Osteocyte (in vitro differentiated cells): ENCODE measurements around the gene NSUN5. TPM values are rescaled to one million over a fixed set of nuclear protein-coding genes. Genes with fewer than 3 reads are reported as not detected.
"Not testable (repeated sequence)": the region's sequence is repeated elsewhere in the genome, so short reads cannot be mapped to it uniquely, and the experiment has no call there.

ENCODE experiments used
- DNase-seq: peaks from one replicate; pipeline ENCODE4 v3.0.0; 2021; ENCODE audit warnings: mixed read lengths; ENCODE audit not compliant: unreplicated experiment; ENCODE audit errors: extremely low spot score
- H3K27ac Mint-ChIP-seq: one replicate; pipeline ENCODE4 v1.8.0; 2021; ENCODE audit warnings: mild to moderate bottlenecking, mixed read lengths; ENCODE audit not compliant: unreplicated experiment
- H3K27me3 Mint-ChIP-seq: one replicate; pipeline ENCODE4 v1.8.0; 2021; ENCODE audit warnings: mixed read lengths; ENCODE audit not compliant: unreplicated experiment
- H3K36me3 Mint-ChIP-seq: one replicate; pipeline ENCODE4 v1.8.0; 2021; ENCODE audit warnings: mixed read lengths; ENCODE audit not compliant: unreplicated experiment
- H3K4me1 Mint-ChIP-seq: one replicate; pipeline ENCODE4 v1.8.0; 2021; ENCODE audit warnings: mixed read lengths; ENCODE audit not compliant: unreplicated experiment
- H3K4me3 Mint-ChIP-seq: one replicate; pipeline ENCODE4 v1.8.0; 2021; ENCODE audit warnings: mild to moderate bottlenecking, moderate library complexity, mixed read lengths; ENCODE audit not compliant: unreplicated experiment
- H3K9me3 Mint-ChIP-seq: one replicate; pipeline ENCODE4 v1.8.0; 2021; ENCODE audit warnings: mixed read lengths; ENCODE audit not compliant: unreplicated experiment
- total RNA-seq: library from RNA; stranded (reverse); gene quantifications from 2 replicates; pipeline ENCODE4 v1.2.1, GENCODE V29; 2021
- TF ChIP-seq, protein P1 (sequence below): fragments of 200-600 bp; sonication (generic); IDR thresholded peaks from 2 replicates; pipeline ENCODE4 v1.5.0; 2021; ENCODE audit warnings: antibody characterized with exemption, mild to moderate bottlenecking, moderate library complexity

The NSUN5 gene
- total RNA-seq, 1 donor from 2014 or later: 22.6 TPM

GRCh38 chr7:73324081-73324845, 15.6 kb upstream of the NSUN5 start:
- H3K4me1 Mint-ChIP-seq, H3K27ac Mint-ChIP-seq, H3K9me3 Mint-ChIP-seq, H3K36me3 Mint-ChIP-seq, H3K4me3 Mint-ChIP-seq, DNase-seq: not testable (repeated sequence)
- TF ChIP-seq, protein P1, sequence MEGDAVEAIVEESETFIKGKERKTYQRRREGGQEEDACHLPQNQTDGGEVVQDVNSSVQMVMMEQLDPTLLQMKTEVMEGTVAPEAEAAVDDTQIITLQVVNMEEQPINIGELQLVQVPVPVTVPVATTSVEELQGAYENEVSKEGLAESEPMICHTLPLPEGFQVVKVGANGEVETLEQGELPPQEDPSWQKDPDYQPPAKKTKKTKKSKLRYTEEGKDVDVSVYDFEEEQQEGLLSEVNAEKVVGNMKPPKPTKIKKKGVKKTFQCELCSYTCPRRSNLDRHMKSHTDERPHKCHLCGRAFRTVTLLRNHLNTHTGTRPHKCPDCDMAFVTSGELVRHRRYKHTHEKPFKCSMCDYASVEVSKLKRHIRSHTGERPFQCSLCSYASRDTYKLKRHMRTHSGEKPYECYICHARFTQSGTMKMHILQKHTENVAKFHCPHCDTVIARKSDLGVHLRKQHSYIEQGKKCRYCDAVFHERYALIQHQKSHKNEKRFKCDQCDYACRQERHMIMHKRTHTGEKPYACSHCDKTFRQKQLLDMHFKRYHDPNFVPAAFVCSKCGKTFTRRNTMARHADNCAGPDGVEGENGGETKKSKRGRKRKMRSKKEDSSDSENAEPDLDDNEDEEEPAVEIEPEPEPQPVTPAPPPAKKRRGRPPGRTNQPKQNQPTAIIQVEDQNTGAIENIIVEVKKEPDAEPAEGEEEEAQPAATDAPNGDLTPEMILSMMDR: peak; percentile 61
- peaks cover 12% of the 10 kb centered on the region for H3K27me3 Mint-ChIP-seq

DNA sequence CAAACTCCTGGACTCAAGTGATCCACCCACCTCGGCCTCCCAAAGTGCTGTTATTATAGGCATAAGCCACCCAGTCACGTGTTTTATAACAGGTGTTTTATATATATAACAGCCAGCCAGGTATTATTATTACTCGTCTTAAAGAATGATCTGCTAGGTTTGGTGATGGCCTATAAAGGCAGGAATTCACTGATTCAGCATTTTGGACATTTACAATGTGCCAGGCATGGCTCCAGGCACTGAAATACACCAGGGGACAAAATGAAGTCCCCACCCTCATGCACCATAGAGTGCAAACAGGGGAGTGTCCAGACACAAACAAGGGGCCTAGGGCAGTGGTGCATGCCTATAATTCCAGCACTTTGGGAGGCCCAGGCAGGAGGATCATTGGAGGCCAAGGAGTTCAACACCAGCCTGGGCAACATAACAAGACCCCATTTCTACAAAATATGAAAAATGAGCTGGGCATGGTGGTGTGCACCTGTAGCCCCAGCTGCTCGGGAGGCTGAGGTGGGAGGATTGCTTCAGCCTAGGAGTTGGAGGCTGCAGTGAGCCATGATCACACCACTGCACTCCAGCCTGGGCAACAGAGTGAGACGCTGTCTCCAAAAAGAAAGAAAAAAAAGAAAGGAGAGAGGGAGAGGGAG, 14.9 kb upstream of the NSUN5 start:
- not testable (repeated sequence) for DNase-seq, H3K4me3 Mint-ChIP-seq, H3K9me3 Mint-ChIP-seq, H3K36me3 Mint-ChIP-seq, H3K4me1 Mint-ChIP-seq, H3K27ac Mint-ChIP-seq
- H3K27me3 Mint-ChIP-seq: peaks cover 12% of the 10 kb centered on the region

DNA sequence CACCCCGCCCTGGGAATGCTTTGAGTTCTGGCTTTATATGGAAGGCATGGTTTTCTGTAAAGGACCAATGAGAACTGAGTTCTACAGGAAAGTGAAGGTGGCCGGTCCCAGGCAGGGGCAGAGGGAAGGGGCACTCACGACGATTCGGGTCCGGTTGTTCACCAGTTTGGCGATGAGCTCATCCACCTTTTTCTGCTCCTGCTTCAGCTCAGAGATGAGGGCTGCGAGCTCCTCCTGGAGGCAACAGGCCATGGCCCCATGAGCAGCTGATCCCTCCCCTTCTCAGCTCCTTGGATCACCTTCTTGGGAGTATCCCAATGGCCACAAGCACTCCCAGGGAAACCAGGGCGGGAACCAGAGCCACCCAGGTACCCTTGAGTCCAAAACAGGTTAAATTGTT, 11.4 kb upstream of the NSUN5 start:
- not testable (repeated sequence) for H3K9me3 Mint-ChIP-seq, H3K4me3 Mint-ChIP-seq, DNase-seq, H3K4me1 Mint-ChIP-seq, H3K27ac Mint-ChIP-seq, H3K36me3 Mint-ChIP-seq
- peaks cover 12% of the 10 kb centered on the region for H3K27me3 Mint-ChIP-seq

GRCh38 chr7:73319541-73319940, 10.9 kb upstream of the NSUN5 start:
- DNase-seq, H3K4me1 Mint-ChIP-seq, H3K4me3 Mint-ChIP-seq, H3K27ac Mint-ChIP-seq, H3K9me3 Mint-ChIP-seq, H3K36me3 Mint-ChIP-seq: not testable (repeated sequence)
- H3K27me3 Mint-ChIP-seq: peaks cover 12% of the 10 kb centered on the region

- not testable (repeated sequence) for H3K4me1 Mint-ChIP-seq, H3K27ac Mint-ChIP-seq
These were observed 10.1 kb upstream of the NSUN5 start for GRCh38 chr7:73318656-73319204.

GRCh38 chr7:73316521-73316920, 7.9 kb upstream of the NSUN5 start:
- Mint-ChIP-seq H3K9me3 (no peaks in the 10 kb centered on the region), H3K4me1 (no peaks in the 10 kb centered on the region), H3K36me3 (no peaks in the 10 kb centered on the region), H3K27ac (no peak overlapping the region), H3K27me3 (no peaks in the 10 kb centered on the region), H3K4me3 (no peak overlapping the region)
- no peak for DNase-seq
- TF ChIP-seq, protein P1: no peak

More at GRCh38 chr7:73318656-73319204, 10.1 kb upstream of the NSUN5 start:
- H3K27me3 Mint-ChIP-seq: peaks cover 12% of the 10 kb centered on the region
- DNase-seq, H3K36me3 Mint-ChIP-seq, H3K9me3 Mint-ChIP-seq, H3K4me3 Mint-ChIP-seq: not testable (repeated sequence)

GRCh38 chr7:73314271-73314670, 5.6 kb upstream of the NSUN5 start:
- Mint-ChIP-seq H3K27ac (no peak overlapping the region), H3K36me3 (no peaks in the 10 kb centered on the region), H3K4me1 (peaks cover 2% of the 10 kb centered on the region), H3K4me3 (no peak overlapping the region), H3K27me3 (no peaks in the 10 kb centered on the region), H3K9me3 (no peaks in the 10 kb centered on the region)
- TF ChIP-seq, protein P1: no peak
- DNase-seq: no peak
